T-cell (primary cell): ENCODE results near the gene EIF4G3. TPM values are rescaled to one million over a fixed set of nuclear protein-coding genes. Genes with fewer than 3 reads are reported as not detected.

Experiments
- ATAC-seq, 4 experiments: fragments of 200-7000 bp in 3 of 4; fragments of 150-1000 bp in 1 of 4; cut with Tn5 transposase; replicated peaks in 1 of 4; 1 replicate in 3 of 4; 2 replicates in 1 of 4; pipeline ENCODE4 v1.10.0; 2021; ENCODE audit warnings: moderate library complexity in 3 of 4, mild to moderate bottlenecking in 2 of 4, moderate number of reproducible peaks in 1 of 4
- CTCF ChIA-PET, 2 donors: fragments of 300-600 bp; sonication (Branson Sonifier 250); formaldehyde crosslinking; loops; one replicate each; lab custom pipeline; 2022; ENCODE audit warnings: antibody characterized with exemption in 2 of 2; lab: Charles Lee
- POLR2A ChIA-PET, 2 donors: fragments of 300-600 bp; sonication (Branson Sonifier 250); formaldehyde crosslinking; loops; one replicate each; lab custom pipeline; 2022; ENCODE audit warnings: antibody characterized with exemption in 2 of 2; lab: Charles Lee
- DNase-seq, 35 experiments: peaks; one replicate each; pipeline versions ENCODE4 v3.0.0 to v3.0.0-alpha.2; 2013 to 2023
- H3K27ac ChIP-seq: one replicate; pipeline ENCODE4 v1.5.1; 2013; ENCODE audit warnings: low read length
- H3K27me3 ChIP-seq, 2 experiments: replicated peaks in 1 of 2; 1 replicate in 1 of 2; 2 replicates in 1 of 2; pipeline versions ENCODE4 v1.6.1 to v1.7.0; 2013; ENCODE audit warnings: low read length in 1 of 2, mixed read lengths in 1 of 2; ENCODE audit not compliant: control insufficient read depth in 2 of 2, insufficient read depth in 2 of 2; ENCODE audit errors: extremely low read depth in 1 of 2
- H3K36me3 ChIP-seq, 2 donors: 1 replicate in 1 of 2; 2 replicates in 1 of 2; pipeline versions ENCODE4 v1.6.1 to v1.7.0; 2013; ENCODE audit warnings: low read length in 1 of 2; ENCODE audit not compliant: control insufficient read depth in 2 of 2, insufficient read depth in 1 of 2; ENCODE audit errors: extremely low read depth in 1 of 2
- H3K4me1 ChIP-seq, 2 experiments: 1 replicate in 1 of 2; 2 replicates in 1 of 2; pipeline versions ENCODE4 v1.6.1 to v1.7.0; 2013; ENCODE audit warnings: low read length in 2 of 2, mixed read lengths in 1 of 2; ENCODE audit not compliant: insufficient read depth in 2 of 2, control insufficient read depth in 1 of 2; ENCODE audit errors: extremely low read depth in 1 of 2
- H3K4me3 ChIP-seq, 2 donors: 1 replicate in 1 of 2; 2 replicates in 1 of 2; pipeline versions ENCODE4 v1.5.1 to v1.7.0; 2013; ENCODE audit warnings: mild to moderate bottlenecking in 2 of 2, low read length in 1 of 2, moderate library complexity in 1 of 2; ENCODE audit not compliant: control insufficient read depth in 1 of 2; ENCODE audit errors: extremely low read depth in 1 of 2
- H3K9me3 ChIP-seq: 2 replicates; pipeline ENCODE4 v1.7.0; 2013
- H3K27ac Mint-ChIP-seq, 2 donors: one replicate each; pipeline ENCODE4 v1.8.0; 2020 to 2021; ENCODE audit warnings: mild to moderate bottlenecking in 2 of 2, mixed read lengths in 2 of 2
- H3K27me3 Mint-ChIP-seq, 2 donors: one replicate each; pipeline ENCODE4 v1.8.0; 2021 to 2022; ENCODE audit warnings: mixed read lengths in 2 of 2
- H3K36me3 Mint-ChIP-seq: one replicate; pipeline ENCODE4 v1.8.0; 2021; ENCODE audit warnings: mixed read lengths
- H3K4me1 Mint-ChIP-seq, 3 donors: one replicate each; pipeline ENCODE4 v1.8.0; 2020 to 2022; ENCODE audit warnings: mixed read lengths in 3 of 3, mild to moderate bottlenecking in 1 of 3
- H3K4me3 Mint-ChIP-seq, 3 donors: one replicate each; pipeline ENCODE4 v1.8.0; 2020 to 2022; ENCODE audit warnings: mild to moderate bottlenecking in 3 of 3, mixed read lengths in 3 of 3, moderate library complexity in 3 of 3
- H3K9me3 Mint-ChIP-seq, 3 donors: one replicate each; pipeline ENCODE4 v1.8.0; 2020 to 2022; ENCODE audit warnings: mixed read lengths in 3 of 3
- WGBS: methylation state at CpG from one replicate; pipeline ENCODE4 v1.1.5; 2013; ENCODE audit warnings: missing lambda C conversion rate; ENCODE audit not compliant: insufficient coverage; 5-methylcytosine and 5-hydroxymethylcytosine counted together
- total RNA-seq, 35 experiments: library from RNA in 6 of 35; stranded (reverse) in 6 of 35; fragments of 120-200 nt in 1 of 35; gene quantifications; one replicate each; pipeline versions ENCODE4 v1.2.1 to v1.2.4 and lab custom pipeline; 2013 to 2026

Gene EIF4G3
- total RNA-seq, 5 donors from 2014 or later (not counting 1 experiment from before 2014, with no cell fraction given), result 16.8 to 34.1 (median 20.8) TPM

DNA sequence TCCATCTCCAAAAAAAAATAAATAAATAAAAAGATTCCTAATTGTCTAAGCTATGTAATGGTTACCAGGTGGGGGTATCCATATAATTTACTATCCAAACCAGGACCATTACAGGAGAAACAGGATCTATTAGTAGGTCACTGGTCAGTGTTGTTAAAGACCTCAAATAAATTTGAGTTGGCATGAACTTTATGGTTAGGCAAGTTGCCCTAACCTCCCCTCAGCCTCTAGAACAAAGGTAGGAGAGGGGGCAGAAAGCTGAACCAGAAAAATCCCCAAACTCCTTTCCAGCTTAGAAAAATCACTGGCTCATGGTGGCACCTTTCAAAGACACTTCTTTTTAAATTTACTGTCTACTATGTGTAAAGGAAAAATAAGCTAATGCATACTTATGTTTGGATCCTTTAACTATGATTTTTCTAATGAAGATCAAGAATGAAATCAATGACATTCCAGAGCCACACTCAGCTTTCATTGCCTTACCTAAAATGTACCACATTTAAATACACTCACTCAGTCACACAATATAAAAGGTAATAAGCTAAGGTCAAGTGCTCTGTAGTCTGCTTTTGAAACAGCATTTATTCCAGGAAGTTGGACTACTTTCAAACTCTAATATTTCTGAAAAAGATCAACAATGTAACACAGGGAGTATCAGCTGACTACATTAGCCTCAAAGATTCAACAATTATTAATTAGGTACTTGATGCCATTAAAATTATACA is 13.8 kb downstream of the EIF4G3 start:
- POLR2A ChIA-PET, result no interaction called here
- H3K27ac ChIP-seq, result no peak overlapping the region
- peaks cover 33% of the 10 kb centered on the region for H3K36me3 Mint-ChIP-seq
- CTCF ChIA-PET, result interaction anchor here (0.5 to 1.5 kb wide), 6 partner anchors 12 to 950 kb away, joined by 3 to 8 read pairs (median 4); no protein-coding TSS in a partner anchor
- no peaks in the 10 kb centered on the region for H3K4me1 ChIP-seq
- H3K36me3 ChIP-seq, result peaks cover 0 to 4% of the 10 kb centered on the region in 2 donors
- peaks cover 6 to 23% (median 15%) of the 10 kb centered on the region in 3 donors for H3K4me1 Mint-ChIP-seq
- no peaks in the 10 kb centered on the region for H3K9me3 Mint-ChIP-seq
- no peaks in the 10 kb centered on the region for H3K9me3 ChIP-seq
- H3K27me3 ChIP-seq, result no peaks in the 10 kb centered on the region
- no peak overlapping the region for H3K4me3 Mint-ChIP-seq
- no peaks in the 10 kb centered on the region for H3K27me3 Mint-ChIP-seq
- DNase-seq (no peak), ATAC-seq (no peak)
- H3K27ac Mint-ChIP-seq, result no peak overlapping the region
- H3K4me3 ChIP-seq, result no peak overlapping the region

GRCh38 chr1:21161842-21162241 is 14.9 kb downstream of the EIF4G3 start:
- Mint-ChIP-seq H3K36me3 (peaks cover 33% of the 10 kb centered on the region), H3K27me3 (no peaks in the 10 kb centered on the region), H3K4me1 (peaks cover 6 to 23% (median 20%) of the 10 kb centered on the region in 3 donors), H3K4me3 (no peak overlapping the region), H3K27ac (no peak overlapping the region), H3K9me3 (no peaks in the 10 kb centered on the region)
- 92% methylated on average over 4 of the region's 6 CpGs for WGBS
- H3K36me3 ChIP-seq, result peaks cover 0 to 2% of the 10 kb centered on the region in 2 donors
- no peaks in the 10 kb centered on the region for H3K4me1 ChIP-seq
- CTCF ChIA-PET, result no interaction called here
- DNase-seq (no peak), ATAC-seq (no peak)
- no peak overlapping the region for H3K27ac ChIP-seq
- no peaks in the 10 kb centered on the region for H3K9me3 ChIP-seq
- POLR2A ChIA-PET, result interaction anchor here in 1 of 2 donors (0.6 kb wide), 1 partner anchor 29 kb away, joined by 4 read pairs; no protein-coding TSS in a partner anchor
- no peak overlapping the region for H3K4me3 ChIP-seq
- H3K27me3 ChIP-seq, result no peaks in the 10 kb centered on the region

DNA sequence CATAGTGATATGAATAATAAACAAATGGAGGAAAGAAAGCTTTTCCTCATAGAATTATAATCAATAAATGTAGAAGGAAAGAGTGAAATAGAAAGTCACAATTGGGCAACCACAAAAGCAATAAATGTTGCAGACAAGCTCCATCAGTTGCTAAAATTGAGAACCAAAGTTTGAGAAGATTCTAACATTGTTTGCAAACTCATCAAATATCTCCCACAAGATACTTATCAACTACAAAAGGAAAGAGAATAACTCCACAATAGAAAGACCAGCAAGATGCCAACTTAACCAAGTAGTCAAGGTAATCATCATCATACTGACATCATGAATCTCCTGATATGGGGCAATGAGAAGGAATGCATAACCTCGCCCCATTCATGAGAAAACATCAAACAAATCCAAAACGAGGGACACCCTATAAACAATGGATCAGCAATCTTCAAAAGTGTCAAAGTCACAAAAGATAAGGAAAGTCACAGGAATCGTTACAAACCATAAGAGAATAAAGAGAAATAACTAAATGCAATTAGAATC is 16.4 kb downstream of the EIF4G3 start:
- no peak overlapping the region for H3K27ac Mint-ChIP-seq
- H3K9me3 ChIP-seq, result no peaks in the 10 kb centered on the region
- WGBS, result no CpG with 5 or more reads among the region's 3 CpGs
- ATAC-seq, result no peak
- no peak for DNase-seq
- no peak overlapping the region for H3K27ac ChIP-seq
- peaks cover 0 to 2% of the 10 kb centered on the region in 2 donors for H3K36me3 ChIP-seq
- H3K4me3 Mint-ChIP-seq, result no peak overlapping the region
- no peaks in the 10 kb centered on the region for H3K27me3 ChIP-seq
- H3K4me3 ChIP-seq, result no peak overlapping the region
- peaks cover 33% of the 10 kb centered on the region for H3K36me3 Mint-ChIP-seq
- no peaks in the 10 kb centered on the region for H3K27me3 Mint-ChIP-seq
- peaks cover 4 to 24% (median 18%) of the 10 kb centered on the region in 3 donors for H3K4me1 Mint-ChIP-seq
- POLR2A ChIA-PET, result no interaction called here
- H3K4me1 ChIP-seq, result no peaks in the 10 kb centered on the region
- H3K9me3 Mint-ChIP-seq, result no peaks in the 10 kb centered on the region
- CTCF ChIA-PET, result no interaction called here

DNA sequence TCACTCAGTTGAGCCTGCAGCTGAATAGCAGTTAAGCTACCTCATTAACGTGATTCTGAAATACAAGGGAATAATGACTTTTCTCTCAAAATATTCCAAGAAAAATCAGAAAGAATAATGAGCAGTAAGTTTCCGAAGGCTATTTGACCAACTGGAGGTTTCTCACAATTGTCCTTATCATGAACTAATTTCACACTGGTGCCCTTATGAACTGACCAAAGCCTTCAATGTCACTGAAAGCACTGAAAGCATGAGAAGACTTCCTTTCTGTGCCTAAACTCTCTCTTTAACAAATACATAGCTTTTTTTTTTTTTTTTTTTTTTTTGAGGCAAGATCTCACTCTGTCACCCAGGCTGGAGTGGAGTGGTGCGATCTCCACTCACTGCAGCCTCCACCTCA is 18.8 kb downstream of the EIF4G3 start:
- Histone ChIP-seq H3K27me3 (no peaks in the 10 kb centered on the region), H3K9me3 (no peaks in the 10 kb centered on the region), H3K4me1 (no peaks in the 10 kb centered on the region), H3K27ac (no peak overlapping the region), H3K4me3 (no peak overlapping the region), H3K36me3 (peaks cover 0 to 2% of the 10 kb centered on the region in 2 donors)
- CTCF ChIA-PET, result interaction anchor here in 1 of 2 donors (0.6 kb wide), 1 partner anchor 54 kb away, joined by 5 read pairs; no protein-coding TSS in a partner anchor
- no peaks in the 10 kb centered on the region for H3K9me3 Mint-ChIP-seq
- DNase-seq (no peak), ATAC-seq (no peak)
- POLR2A ChIA-PET, result interaction anchor here (0.6 kb wide), 3 partner anchors 14 to 276 kb away, joined by 3 to 4 read pairs (median 4); no protein-coding TSS in a partner anchor
- H3K4me1 Mint-ChIP-seq, result peaks cover 0 to 17% (median 10%) of the 10 kb centered on the region in 3 donors
- H3K36me3 Mint-ChIP-seq, result peaks cover 29% of the 10 kb centered on the region
- H3K27ac Mint-ChIP-seq, result no peak overlapping the region
- H3K4me3 Mint-ChIP-seq, result no peak overlapping the region
- no CpG with 5 or more reads among the region's 3 CpGs for WGBS
- no peaks in the 10 kb centered on the region for H3K27me3 Mint-ChIP-seq

- ATAC-seq (no peak), DNase-seq (no peak)
- Mint-ChIP-seq H3K27ac (no peak overlapping the region), H3K4me3 (no peak overlapping the region), H3K4me1 (peaks cover 0 to 17% (median 10%) of the 10 kb centered on the region in 3 donors), H3K9me3 (no peaks in the 10 kb centered on the region), H3K27me3 (no peaks in the 10 kb centered on the region), H3K36me3 (peaks cover 28% of the 10 kb centered on the region)
- Histone ChIP-seq H3K4me1 (no peaks in the 10 kb centered on the region), H3K4me3 (no peak overlapping the region), H3K36me3 (peaks cover 0 to 2% of the 10 kb centered on the region in 2 donors), H3K27me3 (no peaks in the 10 kb centered on the region), H3K27ac (no peak overlapping the region), H3K9me3 (no peaks in the 10 kb centered on the region)
- ChIA-PET POLR2A (no interaction called here), CTCF (no interaction called here)
- 55% methylated on average over 2 of the region's 3 CpGs for WGBS
These were observed 19.6 kb downstream of the EIF4G3 start for GRCh38 chr1:21157054-21157453.

GRCh38 chr1:21156019-21156418 is 20.7 kb downstream of the EIF4G3 start:
- no peak overlapping the region for H3K27ac Mint-ChIP-seq
- no peaks in the 10 kb centered on the region for H3K9me3 Mint-ChIP-seq
- Histone ChIP-seq H3K27me3 (no peaks in the 10 kb centered on the region), H3K36me3 (peaks cover 0 to 2% of the 10 kb centered on the region in 2 donors), H3K27ac (no peak overlapping the region), H3K4me3 (no peak overlapping the region), H3K4me1 (no peaks in the 10 kb centered on the region), H3K9me3 (no peaks in the 10 kb centered on the region)
- no peaks in the 10 kb centered on the region for H3K27me3 Mint-ChIP-seq
- H3K4me1 Mint-ChIP-seq, result peaks cover 0 to 17% (median 10%) of the 10 kb centered on the region in 3 donors
- CTCF ChIA-PET, result interaction anchor here in 1 of 2 donors (0.7 kb wide), 1 partner anchor 218 kb away, joined by 6 read pairs; no protein-coding TSS in a partner anchor
- H3K36me3 Mint-ChIP-seq, result peaks cover 28% of the 10 kb centered on the region
- DNase-seq, result no peak
- ATAC-seq, result no peak
- no peak overlapping the region for H3K4me3 Mint-ChIP-seq
- POLR2A ChIA-PET, result no interaction called here
- WGBS, result 83% methylated on average over 1 of the region's 6 CpGs
